HFFc6 (cell line): ENCODE measurements around the gene SEMG1. TPM values are rescaled to one million over a fixed set of nuclear protein-coding genes. Genes with fewer than 3 reads are reported as not detected.

Source experiments
- DNase-seq: peaks from one replicate; pipeline ENCODE4 v3.0.0-alpha.2; 2018
- H3K27ac Mint-ChIP-seq: 2 replicates; pipeline ENCODE4 v1.8.0; 2020; ENCODE audit warnings: mild to moderate bottlenecking, mixed read lengths
- H3K27me3 Mint-ChIP-seq: 2 replicates; pipeline ENCODE4 v1.8.0; 2021; ENCODE audit warnings: mild to moderate bottlenecking, moderate library complexity, mixed read lengths; ENCODE audit not compliant: insufficient read depth
- H3K36me3 Mint-ChIP-seq: 2 replicates; pipeline ENCODE4 v1.8.0; 2021; ENCODE audit warnings: low read depth, mixed read lengths
- H3K4me1 Mint-ChIP-seq: 2 replicates; pipeline ENCODE4 v1.8.0; 2020; ENCODE audit warnings: low read depth, mixed read lengths
- H3K4me3 Mint-ChIP-seq: 2 replicates; pipeline ENCODE4 v1.8.0; 2020; ENCODE audit warnings: mild to moderate bottlenecking, moderate library complexity, mixed read lengths
- H3K9me3 Mint-ChIP-seq: 2 replicates; pipeline ENCODE4 v1.8.0; 2020; ENCODE audit warnings: mild to moderate bottlenecking, mixed read lengths
- CTCF ChIP-seq: fragments of 200-600 bp; sonication (generic); IDR thresholded peaks from 2 replicates; pipeline ENCODE4 v1.5.0; 2021; ENCODE audit warnings: antibody characterized with exemption, mild to moderate bottlenecking
- total RNA-seq, 6 experiments: library from RNA; stranded (reverse); fragmentation: NEBNext Ultra II Directional; extraction: Animal tissue kit (Norgen Biotek cat#: 25700); gene quantifications; 2 replicates in 1 of 6; 3 replicates in 5 of 6; pipeline ENCODE4 v1.2.3, GENCODE V29; 2021

Gene SEMG1
- total RNA-seq, 6 experiments from 2014 or later: not detected

- Mint-ChIP-seq H3K4me3 (no peak overlapping the region), H3K9me3 (no peaks in the 10 kb centered on the region), H3K27me3 (peaks cover 10% of the 10 kb centered on the region), H3K36me3 (no peaks in the 10 kb centered on the region), H3K27ac (no peak overlapping the region), H3K4me1 (no peaks in the 10 kb centered on the region)
- DNase-seq: no peak
- TF ChIP-seq CTCF: no peak
Measured at GRCh38 chr20:45211569-45212474, 5.0 kb downstream of the SEMG1 start.

GRCh38 chr20:45212836-45213235 lies 6.0 kb downstream of the SEMG1 start:
- no peaks in the 10 kb centered on the region for H3K4me1 Mint-ChIP-seq
- TF ChIP-seq CTCF: no peak
- H3K27me3 Mint-ChIP-seq: peaks cover 8% of the 10 kb centered on the region
- H3K4me3 Mint-ChIP-seq: no peak overlapping the region
- no peaks in the 10 kb centered on the region for H3K36me3 Mint-ChIP-seq
- DNase-seq: no peak
- no peaks in the 10 kb centered on the region for H3K9me3 Mint-ChIP-seq
- no peak overlapping the region for H3K27ac Mint-ChIP-seq

- no peak for DNase-seq
- Mint-ChIP-seq H3K4me3 (no peak overlapping the region), H3K27me3 (peaks cover 10% of the 10 kb centered on the region; the same call in 1 of the 2 replicates), H3K4me1 (no peaks in the 10 kb centered on the region), H3K9me3 (no peaks in the 10 kb centered on the region), H3K36me3 (no peaks in the 10 kb centered on the region), H3K27ac (no peak overlapping the region)
- no peak for TF ChIP-seq CTCF
Measured at GRCh38 chr20:45218124-45218523, 11.3 kb downstream of the SEMG1 start.

- DNase-seq: no peak
- no peaks in the 10 kb centered on the region for H3K9me3 Mint-ChIP-seq
- no peak overlapping the region for H3K27ac Mint-ChIP-seq
- TF ChIP-seq CTCF: no peak
- no peaks in the 10 kb centered on the region for H3K36me3 Mint-ChIP-seq
- no peak overlapping the region for H3K4me3 Mint-ChIP-seq
- H3K27me3 Mint-ChIP-seq: peaks cover 10% of the 10 kb centered on the region; the same call in 1 of the 2 replicates
- H3K4me1 Mint-ChIP-seq: no peaks in the 10 kb centered on the region
Measured at GRCh38 chr20:45218636-45219035, 11.8 kb downstream of the SEMG1 start.

- Mint-ChIP-seq H3K4me3 (no peak within 1 kb of the TSS), H3K27ac (no peak within 1 kb of the TSS), H3K36me3 (no peaks in the 10 kb centered on the region), H3K9me3 (no peaks in the 10 kb centered on the region), H3K27me3 (peaks cover 15% of the 10 kb centered on the region), H3K4me1 (no peaks in the 10 kb centered on the region)
- no peak for TF ChIP-seq CTCF
- DNase-seq: no peak
Measured at GRCh38 chr20:45221076-45221475, 14.2 kb downstream of the SEMG1 start, which contains the start of gene SEMG2. Gene SEMG2 (plus strand): TSS chr20:45221373. CDS start chr20:45221390, 17 bp downstream.
